ENCODE results near the gene SRRT. TPM values are rescaled to one million over a fixed set of nuclear protein-coding genes. Genes with fewer than 3 reads are reported as not detected.

The SRRT gene
- total RNA-seq, 1 experiment from 2014 or later, result 65.8 TPM

DNA sequence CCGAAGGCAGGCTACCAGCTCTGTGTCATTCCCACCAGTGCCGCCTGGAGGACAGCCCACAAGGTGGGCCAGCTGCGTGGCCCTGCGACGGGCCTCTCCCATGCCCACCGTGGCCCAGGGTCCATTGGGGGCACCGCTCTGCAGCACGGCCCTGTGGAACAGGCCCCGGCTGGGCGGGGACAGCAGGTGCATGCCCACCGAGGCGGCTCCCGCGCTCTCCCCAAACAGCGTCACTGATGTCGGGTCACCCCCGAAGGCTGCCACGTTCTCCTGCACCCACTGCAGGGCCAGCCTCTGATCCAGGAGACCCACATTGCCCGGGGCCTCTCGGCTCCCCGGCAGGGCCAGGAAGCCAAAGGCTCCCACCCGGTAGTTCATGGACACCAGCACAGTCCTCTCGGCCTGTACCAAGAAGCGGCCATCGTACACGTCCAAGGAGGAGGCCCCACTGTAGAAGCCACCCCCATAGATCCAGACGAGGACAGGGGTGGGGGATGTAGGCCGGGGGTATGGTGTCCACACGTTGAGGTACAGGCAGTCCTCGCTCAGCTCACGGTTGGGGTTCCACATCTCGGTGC lies 18.5 kb downstream of the SRRT start:
- no peak overlapping the region for H2AFZ ChIP-seq (ENCODE audit: low read length)
- DNase-seq, result no peak

GRCh38 chr7:100893910-100894721 lies 19.2 kb downstream of the SRRT start:
- no peaks in the 10 kb centered on the region for H3K9me2 ChIP-seq (replicated peaks; ENCODE audit: insufficient read depth, low read length)
- H3K27me3 ChIP-seq (ENCODE audit: low read length), result no peaks in the 10 kb centered on the region
- H3K4me2 ChIP-seq (ENCODE audit: low read depth, low read length, poor library complexity, severe bottlenecking), result no peak overlapping the region
- no peak overlapping the region for H3K4me3 ChIP-seq (ENCODE audit: low read length)
- H3K9me3 ChIP-seq (ENCODE audit: low read length), result no peaks in the 10 kb centered on the region
- H3K36me3 ChIP-seq (ENCODE audit: insufficient read depth, low read length), result no peaks in the 10 kb centered on the region
- H4K20me1 ChIP-seq (ENCODE audit: insufficient read depth, low read depth, low read length), result no peaks in the 10 kb centered on the region
- peaks cover 3% of the 10 kb centered on the region for H3K79me2 ChIP-seq (ENCODE audit: low read length)
- H2AFZ ChIP-seq (ENCODE audit: low read length), result no peak overlapping the region
- H3K4me1 ChIP-seq (ENCODE audit: low read length), result peaks cover 19% of the 10 kb centered on the region
- no peak overlapping the region for H3K27ac ChIP-seq (ENCODE audit: low read length)
- no peak for DNase-seq
- H3K9ac ChIP-seq (ENCODE audit: low read length), result no peak overlapping the region

More for the DNA sequence above, 18.5 kb downstream of the SRRT start:
- H3K36me3 ChIP-seq (ENCODE audit: insufficient read depth, low read length), result 0 out of 2 replicates have a peak, but pooled peaks cover 3% of the 10 kb centered on the region
- no peak overlapping the region for H3K4me3 ChIP-seq (ENCODE audit: low read length)
- no peaks in the 10 kb centered on the region for H3K27me3 ChIP-seq (ENCODE audit: low read length)
- no peaks in the 10 kb centered on the region for H3K9me2 ChIP-seq (replicated peaks; ENCODE audit: insufficient read depth, low read length)
- peaks cover 21% of the 10 kb centered on the region for H3K4me1 ChIP-seq (ENCODE audit: low read length)
- H3K9me3 ChIP-seq (ENCODE audit: low read length), result no peaks in the 10 kb centered on the region
- H3K4me2 ChIP-seq (ENCODE audit: low read depth, low read length, poor library complexity, severe bottlenecking), result no peak overlapping the region
- no peak overlapping the region for H3K9ac ChIP-seq (ENCODE audit: low read length)
- no peaks in the 10 kb centered on the region for H4K20me1 ChIP-seq (ENCODE audit: insufficient read depth, low read depth, low read length)
- peaks cover 10% of the 10 kb centered on the region for H3K79me2 ChIP-seq (ENCODE audit: low read length)
- no peak overlapping the region for H3K27ac ChIP-seq (ENCODE audit: low read length)

DNA sequence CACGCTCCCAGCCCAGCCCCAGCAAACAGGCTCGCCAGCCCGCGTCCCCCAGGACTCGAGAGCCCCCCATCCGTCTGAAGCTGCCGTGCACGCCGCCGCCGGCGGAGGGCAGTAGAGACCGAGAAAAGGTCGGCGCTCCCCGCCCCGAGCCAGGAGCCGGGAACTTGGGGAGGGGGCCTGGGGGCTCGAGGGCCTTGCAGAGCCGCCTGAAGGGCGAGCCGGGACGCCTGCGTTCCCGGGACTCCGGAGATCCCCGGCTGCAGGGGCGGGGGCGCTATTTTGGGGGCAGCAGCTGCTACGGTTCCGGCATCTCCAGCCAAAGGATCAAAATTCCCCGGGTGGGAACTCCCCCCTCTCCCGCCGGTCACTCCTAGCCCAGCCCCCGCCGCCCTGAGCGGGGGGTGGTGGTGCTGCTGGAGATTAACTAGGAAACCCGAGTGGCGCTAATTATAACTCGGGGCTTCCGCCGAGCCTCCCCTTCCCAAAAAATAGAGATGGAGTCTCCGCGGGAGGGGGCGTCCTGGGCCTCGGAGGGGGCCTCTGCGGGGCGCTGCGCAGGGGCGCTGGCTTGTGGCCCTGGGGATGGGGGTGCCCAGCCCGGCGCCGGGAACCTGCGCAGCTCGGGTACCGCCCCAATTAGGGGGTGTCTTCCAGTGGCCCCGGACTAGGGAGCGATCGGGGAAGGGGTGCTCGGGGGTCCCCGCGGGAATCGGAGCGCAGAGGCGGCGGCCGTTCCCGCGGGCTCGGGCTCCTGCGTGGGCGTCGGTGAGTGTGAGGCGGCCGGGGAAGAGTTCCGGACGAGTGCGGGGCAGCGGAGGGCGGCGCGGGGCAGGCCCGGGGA lies 20.2 kb downstream of the SRRT start:
- no peaks in the 10 kb centered on the region for H4K20me1 ChIP-seq (ENCODE audit: insufficient read depth, low read depth, low read length)
- no peaks in the 10 kb centered on the region for H3K9me2 ChIP-seq (replicated peaks; ENCODE audit: insufficient read depth, low read length)
- H3K4me2 ChIP-seq (ENCODE audit: low read depth, low read length, poor library complexity, severe bottlenecking), result peak overlapping the region; percentile 26
- H2AFZ ChIP-seq (ENCODE audit: low read length), result no peak overlapping the region
- H3K36me3 ChIP-seq (ENCODE audit: insufficient read depth, low read length), result no peaks in the 10 kb centered on the region
- H3K79me2 ChIP-seq (ENCODE audit: low read length), result no peaks in the 10 kb centered on the region
- peak; percentile 82 for DNase-seq
- no peak overlapping the region for H3K27ac ChIP-seq (ENCODE audit: low read length)
- H3K9me3 ChIP-seq (ENCODE audit: low read length), result no peaks in the 10 kb centered on the region
- no peaks in the 10 kb centered on the region for H3K27me3 ChIP-seq (ENCODE audit: low read length)
- peak overlapping the region; percentile 5; the same call in 1 of the 2 replicates for H3K4me3 ChIP-seq (ENCODE audit: low read length)
- H3K4me1 ChIP-seq (ENCODE audit: low read length), result peaks cover 16% of the 10 kb centered on the region
- peak overlapping the region; percentile 13; the same call in 1 of the 2 replicates for H3K9ac ChIP-seq (ENCODE audit: low read length)

DNA sequence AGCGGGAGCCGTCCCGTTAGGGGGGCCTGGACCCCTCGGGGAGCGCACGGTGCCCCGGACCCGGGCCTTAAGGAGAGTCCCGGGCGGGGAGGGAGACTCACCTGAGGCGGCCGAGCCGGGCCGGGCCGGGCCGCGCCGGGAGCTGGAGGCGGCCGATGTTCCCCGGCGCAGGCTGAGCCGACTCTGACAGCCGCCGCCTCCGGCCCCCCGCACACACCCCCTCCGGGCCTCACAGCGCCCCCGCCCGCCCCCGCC lies 20.7 kb downstream of the SRRT start, which contains the start of gene ACHE:
ACHE (minus strand) TSS at position 188 of the 255 bp plus-strand sequence. CDS start 1,656 bp downstream, outside the sequence.
- peak within 1 kb of the TSS; percentile 5; the same call in 1 of the 2 replicates for H3K4me3 ChIP-seq (ENCODE audit: low read length)
- no peak for DNase-seq
- no peak within 1 kb of the TSS for H2AFZ ChIP-seq (ENCODE audit: low read length)
- no peaks in the 10 kb centered on the region for H3K9me2 ChIP-seq (replicated peaks; ENCODE audit: insufficient read depth, low read length)
- no peaks in the 10 kb centered on the region for H3K27me3 ChIP-seq (ENCODE audit: low read length)
- H4K20me1 ChIP-seq (ENCODE audit: insufficient read depth, low read depth, low read length), result no peaks in the 10 kb centered on the region
- H3K9me3 ChIP-seq (ENCODE audit: low read length), result no peaks in the 10 kb centered on the region
- H3K4me1 ChIP-seq (ENCODE audit: low read length), result peaks cover 10% of the 10 kb centered on the region
- H3K36me3 ChIP-seq (ENCODE audit: insufficient read depth, low read length), result no peaks in the 10 kb centered on the region
- H3K27ac ChIP-seq (ENCODE audit: low read length), result no peak within 1 kb of the TSS
- H3K9ac ChIP-seq (ENCODE audit: low read length), result peak within 1 kb of the TSS; percentile 13; the same call in 1 of the 2 replicates
- peak within 1 kb of the TSS; percentile 26 for H3K4me2 ChIP-seq (ENCODE audit: low read depth, low read length, poor library complexity, severe bottlenecking)
- H3K79me2 ChIP-seq (ENCODE audit: low read length), result no peaks in the 10 kb centered on the region

- no peaks in the 10 kb centered on the region for H3K79me2 ChIP-seq (ENCODE audit: low read length)
- no peak overlapping the region for H3K4me2 ChIP-seq (ENCODE audit: low read depth, low read length, poor library complexity, severe bottlenecking)
- no peak overlapping the region for H3K4me3 ChIP-seq (ENCODE audit: low read length)
- H3K9me3 ChIP-seq (ENCODE audit: low read length), result no peaks in the 10 kb centered on the region
- H4K20me1 ChIP-seq (ENCODE audit: insufficient read depth, low read depth, low read length), result no peaks in the 10 kb centered on the region
- H3K36me3 ChIP-seq (ENCODE audit: insufficient read depth, low read length), result no peaks in the 10 kb centered on the region
- H3K9me2 ChIP-seq (replicated peaks; ENCODE audit: insufficient read depth, low read length), result no peaks in the 10 kb centered on the region
- H2AFZ ChIP-seq (ENCODE audit: low read length), result no peak overlapping the region
- no peak overlapping the region for H3K9ac ChIP-seq (ENCODE audit: low read length)
- no peaks in the 10 kb centered on the region for H3K27me3 ChIP-seq (ENCODE audit: low read length)
- H3K4me1 ChIP-seq (ENCODE audit: low read length), result peaks cover 7% of the 10 kb centered on the region; the same call in 1 of the 2 replicates
- DNase-seq, result peak; percentile 58
- H3K27ac ChIP-seq (ENCODE audit: low read length), result no peak overlapping the region
Observed at GRCh38 chr7:100895956-100896731, 21.2 kb downstream of the SRRT start.

- Histone ChIP-seq H3K4me3 (ENCODE audit: low read length) (no peak overlapping the region), H3K4me1 (ENCODE audit: low read length) (peaks cover 7% of the 10 kb centered on the region; the same call in 1 of the 2 replicates), H3K9me2 (replicated peaks; ENCODE audit: insufficient read depth, low read length) (no peaks in the 10 kb centered on the region), H4K20me1 (ENCODE audit: insufficient read depth, low read depth, low read length) (no peaks in the 10 kb centered on the region), H3K27me3 (ENCODE audit: low read length) (no peaks in the 10 kb centered on the region), H3K79me2 (ENCODE audit: low read length) (no peaks in the 10 kb centered on the region), H2AFZ (ENCODE audit: low read length) (no peak overlapping the region), H3K4me2 (ENCODE audit: low read depth, low read length, poor library complexity, severe bottlenecking) (no peak overlapping the region), H3K36me3 (ENCODE audit: insufficient read depth, low read length) (no peaks in the 10 kb centered on the region), H3K9me3 (ENCODE audit: low read length) (no peaks in the 10 kb centered on the region), H3K9ac (ENCODE audit: low read length) (no peak overlapping the region), H3K27ac (ENCODE audit: low read length) (no peak overlapping the region)
- DNase-seq, result peak; percentile 61
Observed at GRCh38 chr7:100896732-100897608, 22.1 kb downstream of the SRRT start.

DNA sequence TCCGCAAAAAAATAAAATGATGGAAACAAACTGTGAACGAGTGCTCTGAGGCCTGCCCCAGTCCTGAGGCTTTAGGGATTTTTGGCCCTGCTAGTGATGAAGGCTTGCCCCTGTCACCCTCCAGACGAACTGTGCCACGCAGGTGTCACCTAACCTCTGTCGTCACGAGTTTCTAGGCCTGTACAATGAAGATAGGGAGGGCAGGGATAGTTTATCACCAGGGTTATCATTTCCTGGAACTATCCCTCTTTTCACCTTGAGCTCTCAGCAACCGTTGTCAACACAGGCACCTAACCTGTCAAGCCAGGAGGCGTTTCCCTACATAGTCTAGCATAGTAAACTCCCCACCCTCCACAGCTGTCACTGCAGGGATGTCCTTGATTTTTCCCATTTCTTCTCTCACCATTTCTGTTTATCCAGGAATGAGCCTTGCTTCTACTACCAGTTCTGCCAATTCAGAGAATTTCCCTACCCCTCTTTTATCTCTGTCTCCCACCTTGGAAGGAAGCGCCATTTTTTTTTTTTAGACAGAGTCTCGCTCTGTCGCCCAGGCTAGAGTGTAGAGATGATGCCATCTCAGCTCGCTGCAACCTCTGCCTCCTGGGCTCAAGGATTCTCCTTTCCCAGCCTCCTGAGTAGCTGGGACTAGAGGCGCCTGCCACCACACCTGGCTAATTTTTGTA lies 23.0 kb downstream of the SRRT start:
- no peaks in the 10 kb centered on the region for H3K9me2 ChIP-seq (replicated peaks; ENCODE audit: insufficient read depth, low read length)
- H3K4me3 ChIP-seq (ENCODE audit: low read length), result no peak overlapping the region
- no peak overlapping the region for H3K4me2 ChIP-seq (ENCODE audit: low read depth, low read length, poor library complexity, severe bottlenecking)
- H3K27me3 ChIP-seq (ENCODE audit: low read length), result no peaks in the 10 kb centered on the region
- no peaks in the 10 kb centered on the region for H4K20me1 ChIP-seq (ENCODE audit: insufficient read depth, low read depth, low read length)
- DNase-seq, result no peak
- no peak overlapping the region for H3K27ac ChIP-seq (ENCODE audit: low read length)
- no peaks in the 10 kb centered on the region for H3K36me3 ChIP-seq (ENCODE audit: insufficient read depth, low read length)
- no peaks in the 10 kb centered on the region for H3K9me3 ChIP-seq (ENCODE audit: low read length)
- no peak overlapping the region for H3K9ac ChIP-seq (ENCODE audit: low read length)
- H2AFZ ChIP-seq (ENCODE audit: low read length), result no peak overlapping the region
- peaks cover 7% of the 10 kb centered on the region; the same call in 1 of the 2 replicates for H3K4me1 ChIP-seq (ENCODE audit: low read length)
- no peaks in the 10 kb centered on the region for H3K79me2 ChIP-seq (ENCODE audit: low read length)

All from Karpas-422 (cell line).